Lower leg skin (tissue), 4 donors: ENCODE measurements around the gene R3HDML. TPM values are rescaled to one million over a fixed set of nuclear protein-coding genes. Genes with fewer than 3 reads are reported as not detected.
A peak's percentile ranks its signal among the peaks of the same experiment; 100 is the strongest.

Experiments used
- DNase-seq, 2 donors: peaks; one replicate each; pipeline ENCODE4 v3.0.0-alpha.2; 2019; ENCODE audit warnings: low spot score in 2 of 2
- H3K4me3 ChIP-seq: fragments of 200-600 bp; sonication (generic); 2 replicates; pipeline ENCODE4 v1.5.1; 2017; ENCODE audit warnings: mild to moderate bottlenecking, low read depth; ENCODE audit not compliant: poor library complexity, severe bottlenecking
- CTCF ChIP-seq, 3 donors: fragments of 450-650 bp; IDR thresholded peaks; one replicate each; pipeline ENCODE4 v1.5.1; 2016; ENCODE audit warnings: antibody characterized with exemption in 3 of 3, mild to moderate bottlenecking in 3 of 3, moderate library complexity in 2 of 3
- POLR2A ChIP-seq, 2 donors: fragments of 450-650 bp; IDR thresholded peaks; one replicate each; pipeline ENCODE4 v1.6.1; 2016 to 2017; ENCODE audit warnings: antibody characterized with exemption in 2 of 2, mild to moderate bottlenecking in 1 of 2, moderate library complexity in 1 of 2
- WGBS, 2 donors: methylation state at CpG; one replicate each; pipeline ENCODE4 v1.1.5; 2018; 5-methylcytosine and 5-hydroxymethylcytosine counted together
- intact Hi-C: fragments of 100-400 bp; cut with DNase I; formaldehyde crosslinking; loops from one replicate; pipeline ENCODE4 v1.15.0; 2023; ENCODE audit warnings: low total_unique reads
- total RNA-seq, 4 donors: library from RNA; depleted of rRNA; stranded (reverse); fragments of >200 nt; gene quantifications; one replicate each; pipeline ENCODE4 v1.1.0, GENCODE V29; 2016

The R3HDML gene
- total RNA-seq, 4 donors from 2014 or later: not detected

DNA sequence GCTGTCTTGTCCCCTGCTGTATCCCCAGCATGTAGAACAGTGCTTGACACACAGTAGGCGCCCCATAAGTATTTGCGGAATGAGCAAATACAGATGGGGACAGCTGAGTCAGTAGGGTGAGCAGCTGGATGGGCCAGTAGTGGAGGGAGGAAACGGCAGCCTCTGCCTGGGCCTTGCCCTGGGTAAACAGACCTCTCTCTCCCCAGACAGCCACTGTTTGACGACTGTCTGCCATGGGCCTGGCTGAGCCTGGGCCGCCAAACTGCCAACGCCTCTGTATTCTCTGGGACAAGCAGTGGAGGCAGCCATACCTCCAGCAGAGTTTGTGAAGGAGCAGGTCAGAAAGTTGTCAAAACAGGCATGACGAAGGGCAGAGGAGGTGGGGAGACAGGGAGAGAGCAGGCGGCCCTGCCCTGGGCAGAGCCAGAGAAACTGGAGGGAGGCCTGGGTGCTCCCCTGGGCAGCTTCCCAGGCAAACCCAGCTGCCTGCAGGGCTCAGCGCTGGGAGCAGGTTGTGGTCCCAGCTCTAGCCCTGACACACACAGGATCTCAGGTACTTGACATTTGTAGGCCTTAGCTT lies 33.9 kb downstream of the R3HDML start:
- TF ChIP-seq POLR2A (IDR thresholded peaks at IDR 0.05) (no peak), CTCF (IDR thresholded peaks at IDR 0.05) (peak in 1 of 3 donors; percentile 99)
- 63 to 82% methylated on average over 8 to 9 of the region's 9 CpGs for WGBS, 2 donors
- H3K4me3 ChIP-seq: no peak overlapping the region
- no peak for DNase-seq
- intact Hi-C loops: no loop called here

DNA sequence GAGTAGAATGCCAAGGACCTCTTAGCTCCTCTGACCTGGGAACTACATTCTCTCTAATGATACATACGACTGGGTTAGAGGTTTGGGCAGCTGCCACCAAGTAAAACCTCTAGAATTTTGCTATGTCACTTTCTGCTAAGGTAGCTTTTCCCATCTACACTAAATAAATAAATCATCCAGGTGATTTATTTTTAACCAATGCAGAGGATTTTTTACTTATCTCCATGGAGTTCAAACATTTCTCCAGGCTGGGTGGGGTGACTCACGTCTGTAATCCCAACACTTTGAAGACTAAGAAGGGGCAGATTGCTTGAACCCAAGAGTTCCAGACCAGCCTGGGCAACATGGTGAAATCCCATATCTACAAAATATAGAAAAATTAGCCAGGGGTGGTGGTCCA lies 45.8 kb downstream of the R3HDML start:
- intact Hi-C loops: no loop called here
- TF ChIP-seq CTCF (IDR thresholded peaks at IDR 0.05): no peak
- no peak for TF ChIP-seq POLR2A (IDR thresholded peaks at IDR 0.05)
- no peak overlapping the region for H3K4me3 ChIP-seq
- no peak for DNase-seq
- WGBS, 2 donors: 50 to 57% methylated on average over 2 of the region's 2 CpGs

- TF ChIP-seq POLR2A (IDR thresholded peaks at IDR 0.05) (no peak), CTCF (IDR thresholded peaks at IDR 0.05) (peak in 1 of 3 donors; percentile 53)
- H3K4me3 ChIP-seq: no peak overlapping the region
- WGBS, 2 donors: 15% methylated on average over 9 of the region's 9 CpGs
- intact Hi-C loops: loop anchor here (5.0 kb wide), 1 partner anchor 228 kb away; no protein-coding TSS in a partner anchor
- peak; percentile 72 to 95 for DNase-seq
Measured at GRCh38 chr20:44384423-44385027, 47.7 kb downstream of the R3HDML start.

DNA sequence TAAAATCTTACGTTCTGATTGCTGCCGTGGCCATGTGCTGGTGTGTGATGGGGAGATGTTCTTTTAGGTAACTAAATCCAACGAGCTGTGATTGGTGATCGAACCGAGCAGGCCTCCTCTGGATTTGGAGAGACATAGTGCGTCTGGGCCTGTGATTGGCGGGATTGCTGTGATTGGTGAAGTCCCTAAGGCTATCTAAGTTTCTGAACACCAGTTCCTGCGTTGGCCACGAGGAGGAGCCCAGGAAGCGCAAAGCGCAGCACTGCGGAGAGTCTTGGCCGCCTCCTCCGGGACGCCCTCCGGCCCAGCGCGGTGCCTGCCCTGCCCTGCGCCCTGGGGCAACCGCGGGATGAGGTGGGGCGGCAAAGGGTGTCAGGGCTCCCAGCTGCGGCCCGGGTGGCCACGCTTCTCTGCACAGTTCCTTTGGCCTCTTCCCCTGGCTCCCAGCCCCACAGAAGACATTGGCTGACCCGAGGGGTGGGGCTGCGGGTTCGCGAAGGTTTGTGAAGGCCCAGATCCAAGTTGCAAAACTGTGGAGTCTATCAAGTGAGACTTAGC lies 51.7 kb downstream of the R3HDML start:
- peak; percentile 64 to 90 for DNase-seq
- H3K4me3 ChIP-seq: no peak overlapping the region
- WGBS, 2 donors: 3 to 5% methylated on average over 13 to 29 of the region's 29 CpGs
- no peak for TF ChIP-seq POLR2A (IDR thresholded peaks at IDR 0.05)
- peak in 1 of 3 donors; percentile 52 for TF ChIP-seq CTCF (IDR thresholded peaks at IDR 0.05)
- intact Hi-C loops: loop anchor here (5.0 kb wide), 1 partner anchor 224 kb away; no protein-coding TSS in a partner anchor

DNA sequence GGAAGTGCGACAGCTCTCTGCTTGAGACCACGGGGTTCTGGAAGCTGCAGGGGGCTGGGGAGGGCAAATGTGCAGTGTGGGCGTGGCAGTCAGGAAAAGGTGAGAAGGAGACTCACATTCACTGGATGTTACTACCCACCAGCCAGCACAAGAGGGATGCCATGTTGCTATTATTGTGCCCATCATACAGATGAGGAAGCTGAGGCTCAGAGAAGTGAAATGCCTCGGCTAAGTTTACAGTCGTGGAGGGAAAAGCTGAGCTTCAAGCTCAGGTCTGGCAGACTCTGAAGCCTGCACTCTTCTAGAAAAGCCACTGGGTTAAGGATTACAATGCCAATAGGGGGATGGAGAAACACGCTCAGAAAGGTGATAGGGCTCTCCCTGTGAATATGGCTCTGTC lies 53.0 kb downstream of the R3HDML start:
- H3K4me3 ChIP-seq: no peak overlapping the region
- TF ChIP-seq POLR2A (IDR thresholded peaks at IDR 0.05) (no peak), CTCF (IDR thresholded peaks at IDR 0.05) (no peak)
- WGBS, 2 donors: 76 to 80% methylated on average over 6 of the region's 6 CpGs
- no peak for DNase-seq
- intact Hi-C loops: loop anchor here (5.0 kb wide), 1 partner anchor 222 kb away; no protein-coding TSS in a partner anchor
